Fibroblast of lung (primary cell): ENCODE results near the gene OLR1.

Experiments used
- CTCF ChIP-seq, 2 donors: IDR thresholded peaks in 1 of 2; conservative IDR thresholded peaks in 1 of 2; 1 replicate in 1 of 2; 2 replicates in 1 of 2; pipeline ENCODE4 v1.5.1; 2011 to 2012; ENCODE audit warnings: low read length in 2 of 2, control low read depth in 1 of 2, inconsistent platforms in 1 of 2, low read depth in 1 of 2, mild to moderate bottlenecking in 1 of 2
- EZH2 ChIP-seq: IDR thresholded peaks from 2 replicates; pipeline ENCODE4 v1.5.1; 2012; ENCODE audit warnings: low read length, control low read depth, mild to moderate bottlenecking; ENCODE audit errors: missing control alignments

GRCh38 chr12:10115311-10115710, 56.6 kb downstream of the OLR1 start:
- no peak for TF ChIP-seq CTCF (conservative IDR thresholded peaks at IDR 0.05 in 1 of 2, IDR thresholded peaks at IDR 0.05 in 1 of 2; ENCODE audit: low read depth in 1 of 2, low read length in 2 of 2)
- TF ChIP-seq EZH2 = no peak
